C4-2B (cell line): Measurements from ENCODE around the gene RNF213.

Experiments used
- ZFX ChIP-seq: fragments of 450-650 bp; IDR thresholded peaks from 2 replicates; pipeline ENCODE4 v1.6.1; 2017
- TF ChIP-seq, protein P1 (sequence below): fragments of 450-650 bp; conservative IDR thresholded peaks from 2 replicates; pipeline ENCODE4 v1.5.1; 2017; ENCODE audit warnings: mild to moderate bottlenecking

- TF ChIP-seq, protein P1, sequence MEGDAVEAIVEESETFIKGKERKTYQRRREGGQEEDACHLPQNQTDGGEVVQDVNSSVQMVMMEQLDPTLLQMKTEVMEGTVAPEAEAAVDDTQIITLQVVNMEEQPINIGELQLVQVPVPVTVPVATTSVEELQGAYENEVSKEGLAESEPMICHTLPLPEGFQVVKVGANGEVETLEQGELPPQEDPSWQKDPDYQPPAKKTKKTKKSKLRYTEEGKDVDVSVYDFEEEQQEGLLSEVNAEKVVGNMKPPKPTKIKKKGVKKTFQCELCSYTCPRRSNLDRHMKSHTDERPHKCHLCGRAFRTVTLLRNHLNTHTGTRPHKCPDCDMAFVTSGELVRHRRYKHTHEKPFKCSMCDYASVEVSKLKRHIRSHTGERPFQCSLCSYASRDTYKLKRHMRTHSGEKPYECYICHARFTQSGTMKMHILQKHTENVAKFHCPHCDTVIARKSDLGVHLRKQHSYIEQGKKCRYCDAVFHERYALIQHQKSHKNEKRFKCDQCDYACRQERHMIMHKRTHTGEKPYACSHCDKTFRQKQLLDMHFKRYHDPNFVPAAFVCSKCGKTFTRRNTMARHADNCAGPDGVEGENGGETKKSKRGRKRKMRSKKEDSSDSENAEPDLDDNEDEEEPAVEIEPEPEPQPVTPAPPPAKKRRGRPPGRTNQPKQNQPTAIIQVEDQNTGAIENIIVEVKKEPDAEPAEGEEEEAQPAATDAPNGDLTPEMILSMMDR, result no peak
- no peak for TF ChIP-seq ZFX
Observed at GRCh38 chr17:80346498-80347275, 86.0 kb downstream of the RNF213 start.
